Esophagus squamous epithelium (tissue), 5 donors: ENCODE measurements around the gene RBAK. TPM values are rescaled to one million over a fixed set of nuclear protein-coding genes. Genes with fewer than 3 reads are reported as not detected.
"Not testable (repeated sequence)": the region's sequence is repeated elsewhere in the genome, so short reads cannot be mapped to it uniquely, and the experiment has no call there.

Experiments used
- DNase-seq: peaks from one replicate; lab custom pipeline; 2025; lab: John Stamatoyannopoulos, UW
- H3K27ac ChIP-seq, 4 donors: fragments of 200-600 bp; sonication (generic); one replicate each; pipeline ENCODE4 v1.5.1; 2016 to 2019; ENCODE audit warnings: mild to moderate bottlenecking in 1 of 4
- H3K27me3 ChIP-seq, 4 donors: fragments of 200-600 bp; sonication (generic); 1 replicate in 3 of 4; 2 replicates in 1 of 4; pipeline versions ENCODE4 v1.5.1 to v1.6.0; 2017 to 2021; ENCODE audit warnings: antibody characterized with exemption in 1 of 4
- H3K36me3 ChIP-seq, 3 donors: fragments of 200-600 bp; sonication (generic); one replicate each; pipeline ENCODE4 v1.5.1; 2016 to 2019
- H3K4me1 ChIP-seq, 3 donors: fragments of 200-600 bp; sonication (generic); one replicate each; pipeline ENCODE4 v1.5.1; 2017 to 2019
- H3K4me3 ChIP-seq, 4 donors: fragments of 200-600 bp; sonication (generic); 1 replicate in 3 of 4; 2 replicates in 1 of 4; pipeline ENCODE4 v1.5.1; 2016 to 2019; ENCODE audit warnings: mild to moderate bottlenecking in 2 of 4, moderate library complexity in 1 of 4
- H3K9me3 ChIP-seq, 3 donors: fragments of 200-600 bp; sonication (generic); one replicate each; pipeline ENCODE4 v1.5.1; 2016 to 2019
- POLR2A ChIP-seq, 4 donors: fragments of 450-650 bp; IDR thresholded peaks; one replicate each; pipeline ENCODE4 v1.6.1; 2017; ENCODE audit warnings: antibody characterized with exemption in 4 of 4, mild to moderate bottlenecking in 4 of 4, moderate library complexity in 3 of 4
- WGBS, 2 donors: methylation state at CpG; one replicate each; pipeline ENCODE4 v1.1.5; 2018; 5-methylcytosine and 5-hydroxymethylcytosine counted together
- intact Hi-C: fragments of 100-400 bp; cut with DNase I; formaldehyde crosslinking; loops from one replicate; pipeline ENCODE4 v1.15.0; 2022
- total RNA-seq, 4 donors: library from RNA; depleted of rRNA; stranded (reverse); fragments of >200 nt; gene quantifications; one replicate each; pipeline ENCODE4 v1.1.0, GENCODE V29; 2016
- TF ChIP-seq, protein P1 (sequence below), 6 experiments: fragments of 450-650 bp in 4 of 6; fragments of 200-600 bp in 2 of 6; sonication (generic) in 2 of 6; IDR thresholded peaks; one replicate each; pipeline ENCODE4 v1.5.1; 2016 to 2019; ENCODE audit warnings: antibody characterized with exemption in 6 of 6, mild to moderate bottlenecking in 4 of 6, moderate library complexity in 4 of 6
- donor health status: DM: yes; HTN: yes; CAD: no.

The RBAK gene
- total RNA-seq, 4 donors from 2014 or later = 7.7 to 13.0 (median 10.0) TPM

- Histone ChIP-seq H3K4me3 (no peak overlapping the region), H3K27ac (no peak overlapping the region), H3K27me3 (no peaks in the 10 kb centered on the region), H3K9me3 (no peaks in the 10 kb centered on the region), H3K36me3 (no peaks in the 10 kb centered on the region), H3K4me1 (peaks cover 0 to 17% (median 6%) of the 10 kb centered on the region in 3 donors)
- 82 to 85% methylated on average over 3 to 5 of the region's 5 CpGs for WGBS, 2 donors
- no peak for DNase-seq
- TF ChIP-seq, protein P1, sequence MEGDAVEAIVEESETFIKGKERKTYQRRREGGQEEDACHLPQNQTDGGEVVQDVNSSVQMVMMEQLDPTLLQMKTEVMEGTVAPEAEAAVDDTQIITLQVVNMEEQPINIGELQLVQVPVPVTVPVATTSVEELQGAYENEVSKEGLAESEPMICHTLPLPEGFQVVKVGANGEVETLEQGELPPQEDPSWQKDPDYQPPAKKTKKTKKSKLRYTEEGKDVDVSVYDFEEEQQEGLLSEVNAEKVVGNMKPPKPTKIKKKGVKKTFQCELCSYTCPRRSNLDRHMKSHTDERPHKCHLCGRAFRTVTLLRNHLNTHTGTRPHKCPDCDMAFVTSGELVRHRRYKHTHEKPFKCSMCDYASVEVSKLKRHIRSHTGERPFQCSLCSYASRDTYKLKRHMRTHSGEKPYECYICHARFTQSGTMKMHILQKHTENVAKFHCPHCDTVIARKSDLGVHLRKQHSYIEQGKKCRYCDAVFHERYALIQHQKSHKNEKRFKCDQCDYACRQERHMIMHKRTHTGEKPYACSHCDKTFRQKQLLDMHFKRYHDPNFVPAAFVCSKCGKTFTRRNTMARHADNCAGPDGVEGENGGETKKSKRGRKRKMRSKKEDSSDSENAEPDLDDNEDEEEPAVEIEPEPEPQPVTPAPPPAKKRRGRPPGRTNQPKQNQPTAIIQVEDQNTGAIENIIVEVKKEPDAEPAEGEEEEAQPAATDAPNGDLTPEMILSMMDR (IDR thresholded peaks at IDR 0.05) = no peak
- TF ChIP-seq POLR2A (IDR thresholded peaks at IDR 0.05) = no peak
- intact Hi-C loops = no loop called here
These were observed 4.6 kb upstream of the RBAK start for GRCh38 chr7:5041047-5041446.

DNA sequence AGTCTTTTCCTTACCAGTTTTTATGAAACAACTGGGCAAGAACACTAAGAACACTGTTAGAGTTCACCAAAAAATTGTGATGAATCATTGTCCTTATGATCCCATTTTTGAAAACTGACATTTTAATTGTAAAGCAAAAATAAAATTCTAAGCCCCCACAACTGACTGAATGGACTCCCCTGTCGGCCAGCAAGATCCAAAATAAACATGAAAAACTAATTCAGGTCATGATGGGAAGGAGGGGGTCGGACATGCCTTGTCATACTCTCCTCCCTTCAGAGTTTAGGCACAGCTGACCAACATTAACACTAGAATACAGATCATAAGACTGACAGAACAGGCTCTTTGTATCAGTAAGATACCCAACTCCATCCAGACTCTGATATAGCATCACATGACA, 2.0 kb upstream of the RBAK start:
- WGBS, 2 donors = 65 to 71% methylated on average over 2 of the region's 2 CpGs
- H3K27me3 ChIP-seq = no peaks in the 10 kb centered on the region
- no peak overlapping the region for H3K27ac ChIP-seq
- H3K36me3 ChIP-seq = peaks cover 0 to 7% (median 0%) of the 10 kb centered on the region in 3 donors
- intact Hi-C loops = no loop called here
- DNase-seq = no peak
- H3K4me1 ChIP-seq = peaks cover 4 to 29% (median 6%) of the 10 kb centered on the region in 3 donors
- TF ChIP-seq, protein P1 (IDR thresholded peaks at IDR 0.05) = no peak
- TF ChIP-seq POLR2A (IDR thresholded peaks at IDR 0.05) = no peak
- H3K4me3 ChIP-seq = no peak overlapping the region
- H3K9me3 ChIP-seq = no peaks in the 10 kb centered on the region

GRCh38 chr7:5046397-5046732, 705 bp downstream of the RBAK start:
- H3K27me3 ChIP-seq, intact Hi-C loops, DNase-seq: not testable (repeated sequence)
- Histone ChIP-seq H3K9me3 (peaks cover 0 to 16% (median 0%) of the 10 kb centered on the region in 3 donors), H3K36me3 (peaks cover 0 to 34% (median 11%) of the 10 kb centered on the region in 3 donors), H3K4me1 (peaks cover 4 to 29% (median 6%) of the 10 kb centered on the region in 3 donors), H3K27ac (peak overlapping the region; percentile 82 to 93 (median 92)), H3K4me3 (peak overlapping the region; percentile 70 to 99 (median 94))
- WGBS, 2 donors = 1 to 4% methylated on average over 14 to 17 of the region's 20 CpGs

GRCh38 chr7:5047127-5047526, 1.5 kb downstream of the RBAK start:
- peaks cover 0 to 24% (median 0%) of the 10 kb centered on the region in 3 donors for H3K9me3 ChIP-seq
- DNase-seq, intact Hi-C loops, H3K27ac ChIP-seq, H3K27me3 ChIP-seq: not testable (repeated sequence)
- H3K36me3 ChIP-seq = peaks cover 0 to 42% (median 11%) of the 10 kb centered on the region in 3 donors
- H3K4me3 ChIP-seq = peak overlapping the region in 2 of 4 donors; percentile 99
- WGBS, 2 donors = 90 to 91% methylated on average over 2 of the region's 2 CpGs
- H3K4me1 ChIP-seq = peaks cover 4 to 26% (median 6%) of the 10 kb centered on the region in 3 donors

GRCh38 chr7:5050676-5051075, 5.0 kb downstream of the RBAK start:
- Histone ChIP-seq H3K27ac (no peak overlapping the region), H3K4me1 (peaks cover 0 to 11% (median 4%) of the 10 kb centered on the region in 3 donors), H3K9me3 (peaks cover 0 to 51% (median 4%) of the 10 kb centered on the region in 3 donors), H3K36me3 (peaks cover 9 to 78% (median 11%) of the 10 kb centered on the region in 3 donors), H3K4me3 (no peak overlapping the region), H3K27me3 (no peaks in the 10 kb centered on the region)
- 81 to 93% methylated on average over 2 of the region's 2 CpGs for WGBS, 2 donors
- no peak for DNase-seq
- intact Hi-C loops = no loop called here
- TF ChIP-seq, protein P1 (IDR thresholded peaks at IDR 0.05) = no peak
- TF ChIP-seq POLR2A (IDR thresholded peaks at IDR 0.05) = no peak

DNA sequence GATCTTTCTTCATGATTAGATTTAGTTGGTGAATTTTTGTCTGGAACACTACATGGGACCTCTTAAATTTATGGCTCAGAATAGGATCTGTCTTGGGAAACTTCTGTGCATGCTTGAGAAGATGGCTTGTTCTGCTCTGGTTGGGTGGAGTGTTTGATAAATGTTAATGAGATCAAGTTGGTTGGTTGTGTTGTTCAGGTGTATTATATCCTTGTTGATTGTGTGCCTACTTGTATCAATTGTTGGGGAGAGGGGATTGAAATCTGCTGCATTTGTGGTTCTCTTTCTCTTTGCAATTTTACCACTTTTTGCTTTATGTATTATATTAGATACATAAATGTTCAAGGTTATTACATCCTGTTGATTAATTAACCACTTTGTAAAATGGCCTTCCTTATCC, 6.1 kb downstream of the RBAK start:
- H3K4me1 ChIP-seq, H3K4me3 ChIP-seq, H3K27me3 ChIP-seq, H3K27ac ChIP-seq, intact Hi-C loops, DNase-seq: not testable (repeated sequence)
- H3K36me3 ChIP-seq = peaks cover 9 to 88% (median 11%) of the 10 kb centered on the region in 3 donors
- peaks cover 0 to 51% (median 4%) of the 10 kb centered on the region in 3 donors for H3K9me3 ChIP-seq

- no peak for TF ChIP-seq POLR2A (IDR thresholded peaks at IDR 0.05)
- TF ChIP-seq, protein P1 (IDR thresholded peaks at IDR 0.05) = no peak
- Histone ChIP-seq H3K27me3 (no peaks in the 10 kb centered on the region), H3K4me3 (no peak overlapping the region), H3K36me3 (peaks cover 18 to 100% (median 22%) of the 10 kb centered on the region in 3 donors), H3K4me1 (no peaks in the 10 kb centered on the region), H3K9me3 (peaks cover 0 to 63% (median 13%) of the 10 kb centered on the region in 3 donors), H3K27ac (no peak overlapping the region)
- 86 to 88% methylated on average over 1 of the region's 1 CpG for WGBS, 2 donors
- no peak for DNase-seq
- intact Hi-C loops = no loop called here
These were observed 7.5 kb downstream of the RBAK start for GRCh38 chr7:5053175-5053574.
